ENCODE results near the gene LINS1.

GRCh38 chr15:100635406-100636071, 33.6 kb upstream of the LINS1 start:
- TF ChIP-seq, protein P1, sequence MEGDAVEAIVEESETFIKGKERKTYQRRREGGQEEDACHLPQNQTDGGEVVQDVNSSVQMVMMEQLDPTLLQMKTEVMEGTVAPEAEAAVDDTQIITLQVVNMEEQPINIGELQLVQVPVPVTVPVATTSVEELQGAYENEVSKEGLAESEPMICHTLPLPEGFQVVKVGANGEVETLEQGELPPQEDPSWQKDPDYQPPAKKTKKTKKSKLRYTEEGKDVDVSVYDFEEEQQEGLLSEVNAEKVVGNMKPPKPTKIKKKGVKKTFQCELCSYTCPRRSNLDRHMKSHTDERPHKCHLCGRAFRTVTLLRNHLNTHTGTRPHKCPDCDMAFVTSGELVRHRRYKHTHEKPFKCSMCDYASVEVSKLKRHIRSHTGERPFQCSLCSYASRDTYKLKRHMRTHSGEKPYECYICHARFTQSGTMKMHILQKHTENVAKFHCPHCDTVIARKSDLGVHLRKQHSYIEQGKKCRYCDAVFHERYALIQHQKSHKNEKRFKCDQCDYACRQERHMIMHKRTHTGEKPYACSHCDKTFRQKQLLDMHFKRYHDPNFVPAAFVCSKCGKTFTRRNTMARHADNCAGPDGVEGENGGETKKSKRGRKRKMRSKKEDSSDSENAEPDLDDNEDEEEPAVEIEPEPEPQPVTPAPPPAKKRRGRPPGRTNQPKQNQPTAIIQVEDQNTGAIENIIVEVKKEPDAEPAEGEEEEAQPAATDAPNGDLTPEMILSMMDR (conservative IDR thresholded peaks at IDR 0.05; ENCODE audit: low read depth, low read length): no peak
- no peak for TF ChIP-seq EZH2 (IDR thresholded peaks at IDR 0.05; ENCODE audit: borderline replicate concordance, low read depth, low read length, poor library complexity, severe bottlenecking)
